Measurements from ENCODE around the gene OR52J3.

- TF ChIP-seq CTCF (conservative IDR thresholded peaks at IDR 0.05; ENCODE audit: low read length): no peak
- no peak for TF ChIP-seq EZH2phosphoT487 (IDR thresholded peaks at IDR 0.05; ENCODE audit: borderline replicate concordance)
Observed at GRCh38 chr11:5040876-5041275, 5.5 kb upstream of the OR52J3 start.

All from Loucy (cell line).